ENCODE measurements around the gene DLX1. TPM values are rescaled to one million over a fixed set of nuclear protein-coding genes. Genes with fewer than 3 reads are reported as not detected.

The DLX1 gene
- total RNA-seq, 4 donors from 2014 or later, result 0.14 TPM; not detected in 3

- H3K36me3 ChIP-seq, result no peaks in the 10 kb centered on the region
- no peak overlapping the region for H3K27ac ChIP-seq
- H3K4me1 ChIP-seq, result peaks cover 0 to 13% of the 10 kb centered on the region in 2 donors
- H3K27me3 ChIP-seq, result peaks cover 87 to 93% of the 10 kb centered on the region in 2 donors
- intact Hi-C loops (cut with DNase I; ENCODE audit: low total_unique reads), result no loop called here
- DNase-seq, result no peak
- TF ChIP-seq POLR2A (IDR thresholded peaks at IDR 0.05), result no peak
- TF ChIP-seq CTCF (IDR thresholded peaks at IDR 0.05), result no peak
- peak overlapping the region in 1 of 2 donors; percentile 33 for H3K4me3 ChIP-seq
- no peaks in the 10 kb centered on the region for H3K9me3 ChIP-seq
Measured at GRCh38 chr2:172101821-172102390, 16.6 kb downstream of the DLX1 start.

- Histone ChIP-seq H3K4me1 (peaks cover 0 to 8% of the 10 kb centered on the region in 2 donors), H3K27ac (no peak within 1 kb of the TSS), H3K36me3 (no peaks in the 10 kb centered on the region), H3K27me3 (peaks cover 84 to 93% of the 10 kb centered on the region in 2 donors), H3K9me3 (no peaks in the 10 kb centered on the region), H3K4me3 (peak within 1 kb of the TSS in 1 of 2 donors; percentile 33)
- TF ChIP-seq CTCF (IDR thresholded peaks at IDR 0.05) (no peak), POLR2A (IDR thresholded peaks at IDR 0.05) (no peak)
- intact Hi-C loops (cut with DNase I; ENCODE audit: low total_unique reads), result no loop called here
- DNase-seq, result peak; percentile 40 to 47
Measured at GRCh38 chr2:172102391-172103359, 17.4 kb downstream of the DLX1 start, which contains the start of gene DLX2. DLX2 (minus strand) TSS chr2:172102900; CDS start chr2:172102538, 362 bp downstream.

GRCh38 chr2:172103471-172104272 lies 18.4 kb downstream of the DLX1 start:
- no peak for TF ChIP-seq POLR2A (IDR thresholded peaks at IDR 0.05)
- peak; percentile 48 to 57 (median 54) for TF ChIP-seq CTCF (IDR thresholded peaks at IDR 0.05)
- DNase-seq, result peak; percentile 43 to 48
- intact Hi-C loops (cut with DNase I; ENCODE audit: low total_unique reads), result no loop called here
- Histone ChIP-seq H3K4me3 (no peak overlapping the region), H3K27me3 (peaks cover 77 to 91% of the 10 kb centered on the region in 2 donors), H3K27ac (no peak overlapping the region), H3K36me3 (no peaks in the 10 kb centered on the region), H3K9me3 (no peaks in the 10 kb centered on the region), H3K4me1 (peaks cover 0 to 8% of the 10 kb centered on the region in 2 donors)

GRCh38 chr2:172105471-172106107 lies 20.3 kb downstream of the DLX1 start:
- H3K9me3 ChIP-seq, result no peaks in the 10 kb centered on the region
- H3K4me1 ChIP-seq, result peaks cover 0 to 8% of the 10 kb centered on the region in 2 donors
- TF ChIP-seq CTCF (IDR thresholded peaks at IDR 0.05) (no peak), POLR2A (IDR thresholded peaks at IDR 0.05) (no peak)
- no peak overlapping the region for H3K4me3 ChIP-seq
- intact Hi-C loops (cut with DNase I; ENCODE audit: low total_unique reads), result no loop called here
- H3K27ac ChIP-seq, result no peak overlapping the region
- H3K27me3 ChIP-seq, result peaks cover 59 to 82% of the 10 kb centered on the region in 2 donors
- no peak for DNase-seq
- H3K36me3 ChIP-seq, result no peaks in the 10 kb centered on the region

Data from uterus (tissue), 4 donors.